ENCODE results near the gene ZDHHC14. TPM values are rescaled to one million over a fixed set of nuclear protein-coding genes. Genes with fewer than 3 reads are reported as not detected.
"Not testable (repeated sequence)": the region's sequence is repeated elsewhere in the genome, so short reads cannot be mapped to it uniquely, and the experiment has no call there.

Gene ZDHHC14
- total RNA-seq, 1 experiment from 2014 or later: 3.2 TPM

DNA sequence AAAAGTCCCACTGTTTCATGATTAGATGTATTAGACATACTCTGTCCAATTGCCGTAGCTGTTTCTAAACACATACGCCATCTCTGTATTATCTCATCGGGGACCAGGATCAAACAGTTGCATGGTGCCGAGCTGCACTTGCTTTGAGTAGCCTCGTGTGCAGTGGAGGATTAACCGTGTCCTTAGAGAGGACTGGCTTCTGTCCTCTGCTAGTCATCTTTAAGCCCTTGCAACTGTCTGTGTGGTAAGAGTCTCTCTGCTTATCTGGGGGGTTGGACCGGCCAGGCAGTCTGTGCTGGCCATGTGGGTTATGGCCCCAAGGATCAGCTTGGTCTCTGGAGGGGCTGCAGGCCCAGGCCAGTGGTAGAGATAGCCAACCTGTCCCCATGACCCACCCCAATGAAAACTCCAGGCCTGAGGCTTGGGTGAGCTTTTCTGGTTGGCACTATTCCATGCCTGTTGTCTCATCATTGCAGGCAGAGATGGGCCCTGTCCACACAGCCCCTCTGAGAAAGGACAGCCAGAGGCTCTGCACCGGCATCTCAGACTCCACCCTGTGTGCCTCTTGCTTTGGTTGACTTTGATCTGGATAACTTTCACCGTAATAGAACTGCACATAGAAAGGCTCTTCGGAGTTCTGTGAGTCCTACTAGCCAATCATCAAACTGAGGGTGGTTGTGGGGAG lies 304.7 kb downstream of the ZDHHC14 start:
- no peak for DNase-seq (ENCODE audit: low spot score)

DNA sequence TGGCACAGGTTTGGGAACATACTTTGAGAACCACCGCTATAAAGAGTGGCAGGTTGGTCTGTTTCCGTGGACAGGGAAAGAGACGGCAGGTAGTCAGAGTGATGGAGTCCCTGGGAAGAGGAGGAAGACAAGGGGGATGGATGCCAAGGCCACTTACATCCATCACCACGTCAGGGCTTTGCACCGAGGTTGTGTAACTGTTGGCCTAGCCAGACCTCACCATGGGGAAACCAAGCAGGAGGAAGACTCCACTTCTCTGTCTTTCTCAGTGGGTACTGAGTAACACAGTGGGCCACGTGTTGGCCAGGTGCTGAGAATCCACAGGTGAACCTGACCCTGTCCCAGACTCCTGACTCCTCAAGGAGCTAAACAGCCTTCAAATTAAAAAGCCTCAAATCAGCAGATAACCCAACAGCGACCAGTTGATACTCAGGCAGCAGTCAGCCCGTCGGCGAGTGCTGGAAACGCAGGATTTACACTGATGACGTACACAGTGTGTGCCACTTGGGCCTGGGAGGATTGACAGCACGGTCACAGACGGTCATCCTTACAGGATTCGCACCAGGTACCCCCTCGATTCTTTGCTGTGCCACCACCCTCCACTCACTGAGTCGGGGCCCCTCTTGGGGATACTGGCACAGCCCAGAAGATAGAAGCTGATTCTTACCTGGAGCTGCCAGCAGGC lies 307.4 kb downstream of the ZDHHC14 start:
- DNase-seq (ENCODE audit: low spot score): no peak

DNA sequence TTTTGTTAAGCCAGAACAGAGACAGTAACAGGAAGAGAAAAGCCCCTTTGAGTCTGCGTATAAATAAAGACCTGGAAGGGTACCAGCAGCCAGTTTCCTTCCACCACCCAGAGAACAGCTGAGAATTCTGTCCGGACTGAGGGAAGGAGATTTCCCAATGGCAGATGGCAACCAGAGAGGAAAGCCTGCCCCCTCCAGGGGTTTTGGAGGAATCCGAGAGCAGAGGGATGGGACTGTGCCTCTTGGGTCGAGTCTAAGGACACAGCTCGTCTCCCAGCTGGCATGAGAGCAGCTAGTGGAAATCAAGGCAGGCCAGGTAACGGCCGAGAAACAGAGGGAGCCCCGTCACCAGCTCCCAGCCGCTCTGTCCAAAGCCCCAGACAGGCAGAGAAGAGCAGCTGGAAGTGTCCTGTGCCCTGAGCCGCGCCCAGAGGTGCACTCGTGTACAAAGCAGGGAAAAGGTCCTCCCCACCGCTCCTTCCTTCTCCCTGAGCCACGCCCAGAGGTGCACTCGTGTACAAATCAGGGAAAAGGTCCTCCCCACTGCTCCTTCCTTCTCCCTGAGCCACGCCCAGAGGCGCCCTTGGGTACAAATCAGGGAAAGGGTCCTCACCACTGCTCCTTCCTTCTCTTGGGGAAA lies 308.1 kb downstream of the ZDHHC14 start:
- DNase-seq (ENCODE audit: low spot score): no peak

DNA sequence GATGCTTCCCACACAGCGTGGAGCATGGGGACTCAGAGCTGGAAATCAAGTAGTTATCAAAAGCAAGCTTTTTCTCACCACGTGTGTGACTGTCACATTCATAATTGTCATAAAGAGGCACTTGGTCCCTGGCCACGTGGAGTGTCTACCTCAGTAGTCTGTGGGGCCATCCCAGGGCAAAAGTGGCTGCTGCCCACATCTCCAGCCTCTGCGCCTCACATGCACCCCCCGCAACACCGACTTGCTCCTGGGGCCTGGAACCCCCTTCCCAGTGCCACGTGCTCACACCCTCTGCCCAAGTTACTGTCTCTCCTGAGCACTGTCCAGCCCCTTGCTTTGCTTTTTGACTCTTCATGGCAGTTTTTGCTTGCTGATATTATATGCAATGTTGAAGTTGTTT lies 308.9 kb downstream of the ZDHHC14 start:
- no peak for DNase-seq (ENCODE audit: low spot score)

DNA sequence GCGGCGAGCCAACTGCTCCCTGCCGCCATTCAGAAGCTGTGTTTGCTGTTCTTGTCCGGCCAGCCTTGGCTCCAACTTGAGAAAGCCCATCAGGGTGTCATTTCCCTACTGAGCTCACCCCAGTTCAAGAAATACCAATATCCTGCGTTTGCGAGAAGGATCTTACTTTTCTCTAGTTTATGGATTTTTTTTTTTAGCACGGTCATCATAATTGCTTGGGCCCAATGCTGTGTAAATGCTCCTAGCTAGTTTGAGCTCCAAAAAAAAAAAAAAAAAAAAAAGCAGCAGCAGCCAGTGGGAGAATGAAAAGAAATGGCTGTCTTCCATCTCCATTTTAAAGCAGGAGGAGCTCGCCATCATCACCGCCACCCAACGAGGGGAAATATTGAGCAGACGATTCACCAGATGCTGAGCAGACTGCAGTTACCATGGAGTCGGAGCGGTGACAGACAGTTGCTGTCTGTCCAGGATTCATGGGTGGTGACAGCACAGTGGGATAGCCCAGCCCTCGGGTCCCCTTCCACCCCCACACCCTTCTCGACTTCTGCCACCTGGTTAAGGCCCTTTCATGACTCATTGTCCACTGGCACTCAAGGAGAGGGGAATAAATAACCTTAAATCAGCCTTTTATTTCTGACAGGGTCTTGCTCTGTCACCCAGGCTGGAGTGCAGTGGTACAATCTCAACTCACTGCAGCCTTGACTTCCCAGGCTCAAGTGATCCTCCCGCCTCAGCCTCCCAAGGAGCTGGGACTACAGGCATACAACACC lies 309.6 kb downstream of the ZDHHC14 start:
- no peak for DNase-seq (ENCODE audit: low spot score)

DNA sequence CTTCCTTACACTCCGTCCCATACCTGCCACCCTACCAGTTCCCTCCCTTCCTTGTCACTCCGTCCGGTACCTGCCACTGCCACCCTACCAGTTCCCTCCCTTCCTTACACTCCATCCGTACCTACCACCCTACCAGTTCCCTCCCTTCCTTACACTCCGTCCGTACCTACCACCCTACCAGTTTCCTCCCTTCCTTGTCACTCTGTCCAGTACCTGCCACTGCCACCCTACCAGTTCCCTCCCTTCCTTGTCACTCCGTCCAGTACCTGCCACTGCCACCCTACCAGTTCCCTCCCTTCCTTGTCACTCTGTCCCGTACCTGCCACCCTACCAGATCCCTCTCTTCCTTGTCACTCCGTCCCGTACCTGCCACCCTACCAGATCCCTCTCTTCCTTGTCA lies 310.6 kb downstream of the ZDHHC14 start:
- DNase-seq (ENCODE audit: low spot score): not testable (repeated sequence)

DNA sequence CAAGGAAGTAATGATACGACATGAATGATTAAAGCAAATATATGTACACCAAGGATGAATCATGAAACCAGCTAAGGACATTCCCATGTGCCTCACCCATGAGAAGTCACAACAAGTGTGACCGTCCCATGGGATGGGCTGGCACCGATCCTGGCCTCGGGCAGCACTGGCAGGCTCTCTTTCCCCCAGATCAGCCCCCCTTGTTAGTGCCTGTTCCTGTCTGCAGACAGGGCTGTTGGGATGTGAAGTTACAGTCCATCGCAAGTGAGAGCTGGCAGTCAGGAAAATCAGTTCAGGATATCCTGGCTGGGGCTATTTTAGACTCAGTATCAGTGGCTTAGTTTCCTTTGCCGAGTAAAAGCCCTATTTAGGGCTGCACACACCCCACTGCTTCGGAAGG lies 312.9 kb downstream of the ZDHHC14 start:
- DNase-seq (ENCODE audit: low spot score): no peak

DNA sequence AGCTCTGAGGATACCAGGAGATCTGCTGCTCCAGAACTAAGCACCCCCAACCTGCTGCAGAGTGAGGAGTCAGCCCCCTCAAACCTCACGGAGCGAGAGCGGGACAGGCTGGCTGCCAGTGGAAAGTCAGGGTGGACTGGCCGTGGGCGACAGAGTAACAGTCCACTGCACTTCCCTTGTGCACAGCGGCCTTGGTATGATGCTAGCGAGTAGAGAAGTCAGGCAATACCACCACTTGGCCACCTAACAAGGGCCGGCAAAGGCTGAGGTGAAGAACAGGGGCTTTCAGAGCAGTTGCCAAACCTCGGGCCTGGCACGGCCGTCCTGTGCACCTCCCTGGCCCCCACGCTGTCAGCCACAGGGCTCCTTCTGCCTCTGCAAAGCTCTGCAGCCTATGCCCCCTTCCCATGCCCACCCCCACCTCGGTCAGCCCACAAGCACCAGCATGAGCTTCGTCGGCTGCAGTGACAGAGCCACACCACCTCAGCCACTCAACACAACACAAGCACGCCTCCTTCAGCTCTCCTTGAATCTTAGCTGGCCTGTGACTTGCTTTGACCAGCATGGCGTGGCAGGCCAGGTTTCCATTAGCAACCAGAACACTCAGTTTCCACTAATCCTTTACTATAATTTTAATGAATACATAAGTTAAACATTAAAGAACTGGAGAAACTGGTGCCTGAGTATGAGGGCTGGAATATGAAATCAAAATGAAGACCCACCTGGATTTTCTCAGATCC lies 314.5 kb downstream of the ZDHHC14 start:
- DNase-seq (ENCODE audit: low spot score): no peak

DNA sequence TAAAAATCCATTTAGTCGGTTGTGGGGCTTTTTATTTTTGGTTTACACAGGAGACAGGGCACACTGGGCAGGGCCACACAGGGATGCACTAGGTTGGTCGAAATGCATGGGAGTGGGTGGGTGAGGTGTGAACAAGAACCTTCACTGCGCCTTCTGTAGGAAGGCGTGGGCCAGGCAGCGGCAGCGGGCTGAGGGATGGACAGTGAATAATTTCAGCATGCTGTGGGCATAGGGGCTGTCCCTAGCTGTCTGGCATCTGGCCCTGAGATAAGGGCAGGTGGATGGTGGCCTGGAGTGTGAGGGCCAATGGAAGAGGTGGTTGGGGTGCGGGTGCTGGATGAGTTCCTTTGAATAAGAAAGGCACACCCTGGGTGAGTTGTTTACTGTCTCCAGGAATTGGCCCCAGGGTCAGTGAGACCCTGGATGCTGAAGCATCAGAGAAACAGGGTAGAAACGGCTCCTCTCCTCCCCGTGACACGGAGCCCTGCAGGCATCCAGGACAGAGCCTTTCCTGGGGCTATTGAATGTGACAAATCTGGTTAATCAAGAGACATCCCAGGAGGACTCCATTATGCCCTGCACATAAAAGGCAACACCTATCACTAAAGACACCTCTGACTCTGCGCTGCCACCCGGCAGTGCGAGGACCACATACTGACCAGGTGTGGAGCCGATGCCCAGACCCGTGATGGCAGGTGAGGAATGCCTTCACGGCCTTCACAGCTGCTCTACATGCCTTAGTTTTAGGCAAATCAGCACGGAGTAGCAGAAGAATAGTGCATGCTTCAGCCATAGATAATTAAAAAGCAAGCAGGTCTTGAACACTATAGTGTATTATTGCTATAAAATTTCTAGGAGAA lies 319.0 kb downstream of the ZDHHC14 start:
- DNase-seq (ENCODE audit: low spot score): no peak

DNA sequence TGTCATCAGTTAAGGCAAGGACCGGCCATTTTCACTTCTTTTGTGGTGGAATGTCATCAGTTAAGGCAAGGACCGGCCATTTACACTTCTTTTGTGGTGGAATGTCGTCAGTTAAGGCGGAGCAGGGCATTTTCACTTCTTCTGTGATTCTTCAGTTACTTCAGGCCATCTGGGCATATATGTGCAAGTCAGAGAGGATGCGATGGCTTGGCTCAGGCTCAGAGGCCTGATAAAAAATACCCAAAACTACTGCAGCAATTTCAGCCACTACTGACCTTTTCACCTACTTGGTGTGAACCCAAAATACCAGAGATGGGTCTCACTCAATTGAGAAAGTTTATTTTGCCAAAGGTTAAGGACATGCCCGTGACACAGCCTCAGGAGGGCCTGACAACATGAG lies 325.4 kb downstream of the ZDHHC14 start:
- not testable (repeated sequence) for DNase-seq (ENCODE audit: low spot score)

DNA sequence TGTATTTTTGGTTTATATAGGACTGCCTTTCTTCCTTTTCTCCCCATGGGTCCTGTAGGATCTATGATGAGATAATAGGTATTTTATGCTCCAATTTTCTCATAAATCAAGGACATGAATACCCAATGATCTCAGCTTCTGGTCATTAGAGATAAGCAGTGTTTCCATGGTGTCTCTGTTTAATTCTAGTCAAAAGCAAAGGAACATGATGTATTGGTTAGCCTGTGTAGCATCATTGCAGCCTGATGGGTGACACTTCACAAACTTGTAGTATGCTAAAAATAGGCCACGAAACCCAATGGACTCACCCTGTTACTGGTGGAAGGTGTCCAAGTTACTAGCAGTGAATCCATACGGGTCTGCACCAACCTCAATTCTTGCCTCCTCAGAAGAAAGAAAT lies 325.9 kb downstream of the ZDHHC14 start:
- DNase-seq (ENCODE audit: low spot score): no peak

DNA sequence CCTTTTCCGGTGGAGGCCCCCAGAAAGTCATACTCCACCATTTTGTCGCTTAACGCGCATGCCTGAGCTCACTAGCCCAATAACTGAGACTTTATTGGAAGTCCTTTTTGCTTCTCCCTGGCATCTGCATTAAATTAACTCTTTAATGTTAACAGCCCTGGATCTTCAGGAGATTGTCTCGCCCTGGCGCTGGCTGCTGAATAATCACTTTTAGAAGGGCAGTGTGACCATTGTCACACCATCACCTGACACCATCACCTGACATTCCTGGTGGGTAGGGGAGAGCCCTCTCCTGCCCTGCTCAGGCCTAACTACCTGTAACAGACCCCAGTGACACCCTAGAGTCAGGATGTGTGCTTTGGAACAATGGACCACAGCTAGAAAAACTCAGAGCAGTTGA lies 326.6 kb downstream of the ZDHHC14 start:
- DNase-seq (ENCODE audit: low spot score): no peak

DNA sequence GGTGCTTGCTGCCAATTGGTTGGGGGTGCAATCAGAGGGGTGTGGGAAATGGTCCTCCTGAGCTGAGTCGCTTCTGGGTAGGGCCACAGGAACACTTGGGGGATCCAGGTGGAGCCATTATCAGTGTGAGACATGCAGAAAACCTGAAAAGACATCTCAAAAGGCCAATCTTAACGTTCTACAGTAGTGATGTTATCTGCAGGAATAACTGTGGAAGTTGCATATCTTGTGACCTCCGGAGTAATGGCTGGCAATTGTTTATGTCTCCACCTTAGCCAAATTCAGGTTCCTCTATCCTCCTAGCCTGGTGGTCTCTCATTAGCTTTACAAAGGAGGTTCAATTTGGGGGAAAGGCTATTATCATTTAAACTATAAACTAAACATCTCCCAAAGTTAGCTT lies 327.2 kb downstream of the ZDHHC14 start:
- no peak for DNase-seq (ENCODE audit: low spot score)

DNA sequence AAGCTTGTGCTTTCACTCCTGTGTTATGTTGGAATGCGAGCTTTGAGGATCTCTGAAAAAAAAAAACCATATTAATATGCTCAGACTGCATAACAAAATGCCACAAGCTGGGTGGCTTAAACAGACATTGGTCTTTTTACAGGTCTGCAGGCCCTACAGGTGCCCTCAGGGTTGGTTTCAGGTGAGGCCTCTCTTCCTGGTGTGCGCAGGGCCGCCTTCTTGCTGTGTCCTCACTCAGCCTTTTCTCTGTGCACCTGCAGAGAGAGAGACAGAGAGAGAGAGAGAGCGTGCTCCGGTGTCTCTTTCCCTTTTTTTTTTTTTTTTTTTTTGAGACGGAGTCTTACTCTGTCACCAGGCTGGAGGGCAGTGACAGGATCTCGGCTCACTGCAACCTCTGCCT lies 327.9 kb downstream of the ZDHHC14 start:
- no peak for DNase-seq (ENCODE audit: low spot score)

DNA sequence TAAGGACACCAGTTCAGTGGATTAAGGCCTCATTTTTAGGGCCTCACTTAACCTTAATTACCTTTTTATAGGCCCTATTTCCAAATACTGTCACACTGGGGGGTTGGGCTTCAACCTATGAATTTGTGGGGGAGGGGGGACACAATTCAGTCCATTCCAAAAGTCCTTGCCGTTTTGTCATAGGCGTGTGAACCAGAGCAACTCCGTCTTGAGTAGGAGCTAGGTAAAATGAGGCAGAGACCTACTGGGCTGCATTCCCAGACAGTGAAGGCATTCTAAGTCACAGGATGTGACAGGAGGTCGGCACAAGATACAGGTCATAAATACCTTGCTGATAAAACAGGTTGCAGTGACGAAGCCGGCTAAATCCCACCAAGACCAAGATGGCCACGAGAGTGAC lies 328.6 kb downstream of the ZDHHC14 start:
- DNase-seq (ENCODE audit: low spot score): no peak

DNA sequence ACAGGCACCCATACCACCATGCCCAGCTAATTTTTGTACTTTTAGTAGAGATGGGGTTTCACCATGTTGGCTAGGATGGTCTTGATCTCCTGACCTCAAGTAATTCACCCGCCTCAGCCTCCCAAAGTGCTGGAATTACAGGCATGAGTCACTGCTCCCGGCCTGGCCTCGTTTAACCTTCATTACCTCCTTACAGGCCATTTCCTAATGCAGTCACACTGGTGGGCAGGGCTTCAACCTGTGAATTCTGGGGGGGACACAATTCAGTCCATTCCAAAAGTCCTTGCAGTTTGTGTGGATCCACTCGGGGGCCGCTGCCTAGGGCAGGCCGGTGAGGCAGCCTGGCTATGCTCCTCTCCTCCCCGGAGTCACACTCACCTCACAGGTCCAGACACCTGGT lies 329.6 kb downstream of the ZDHHC14 start:
- DNase-seq (ENCODE audit: low spot score): no peak

DNA sequence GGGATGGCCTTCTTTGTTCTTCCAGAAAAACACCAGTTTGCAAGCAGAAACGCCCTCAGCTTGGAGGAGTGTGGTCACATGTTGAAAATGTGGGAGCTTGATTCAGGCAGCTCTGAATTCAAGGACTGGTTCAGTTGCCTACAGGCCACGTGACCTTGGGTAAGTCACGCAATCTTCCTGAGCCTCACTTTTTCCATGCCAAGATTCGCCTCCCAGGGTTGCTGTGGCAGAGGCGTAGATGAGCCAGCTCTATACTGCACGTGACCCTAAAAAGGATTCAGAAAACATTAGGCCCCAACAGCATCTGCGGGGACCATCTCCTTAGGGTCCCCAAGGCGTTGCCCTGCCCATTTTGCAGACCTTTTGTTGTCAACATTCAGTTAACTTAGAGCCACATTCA lies 330.1 kb downstream of the ZDHHC14 start:
- no peak for DNase-seq (ENCODE audit: low spot score)

DNA sequence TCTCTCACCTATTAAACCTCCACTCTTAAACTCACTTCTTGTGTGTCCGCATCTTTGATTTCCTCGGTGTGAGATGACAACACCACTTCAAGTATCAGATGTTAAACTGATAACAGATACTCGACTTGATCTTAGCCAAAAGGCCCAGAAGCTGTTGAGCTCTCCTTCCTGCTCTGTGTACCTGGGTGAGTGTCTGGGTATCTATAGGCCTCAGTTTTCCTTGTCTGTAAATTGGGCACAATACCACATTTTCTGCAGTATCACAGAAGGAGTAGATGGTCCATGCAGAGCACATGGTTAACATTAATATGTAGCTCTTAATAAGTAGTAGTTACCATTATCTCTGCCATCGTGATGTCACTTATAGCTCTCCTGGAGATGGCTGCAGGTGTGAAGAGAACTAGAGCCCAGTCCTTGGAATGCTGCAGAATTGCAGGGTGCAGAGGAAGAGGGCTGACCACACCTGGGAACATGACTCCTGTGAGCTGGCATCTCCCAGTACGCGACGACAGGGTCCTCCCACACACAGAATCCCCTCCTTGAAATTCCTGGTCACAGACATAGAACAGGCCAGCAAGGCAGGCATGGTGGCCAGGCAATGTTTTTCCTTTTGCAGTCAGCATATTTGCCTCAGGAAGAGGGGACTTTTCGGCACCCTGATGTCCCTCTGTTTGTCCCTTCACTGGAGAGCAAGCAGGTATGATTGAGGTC lies 331.8 kb downstream of the ZDHHC14 start:
- DNase-seq (ENCODE audit: low spot score): no peak

DNA sequence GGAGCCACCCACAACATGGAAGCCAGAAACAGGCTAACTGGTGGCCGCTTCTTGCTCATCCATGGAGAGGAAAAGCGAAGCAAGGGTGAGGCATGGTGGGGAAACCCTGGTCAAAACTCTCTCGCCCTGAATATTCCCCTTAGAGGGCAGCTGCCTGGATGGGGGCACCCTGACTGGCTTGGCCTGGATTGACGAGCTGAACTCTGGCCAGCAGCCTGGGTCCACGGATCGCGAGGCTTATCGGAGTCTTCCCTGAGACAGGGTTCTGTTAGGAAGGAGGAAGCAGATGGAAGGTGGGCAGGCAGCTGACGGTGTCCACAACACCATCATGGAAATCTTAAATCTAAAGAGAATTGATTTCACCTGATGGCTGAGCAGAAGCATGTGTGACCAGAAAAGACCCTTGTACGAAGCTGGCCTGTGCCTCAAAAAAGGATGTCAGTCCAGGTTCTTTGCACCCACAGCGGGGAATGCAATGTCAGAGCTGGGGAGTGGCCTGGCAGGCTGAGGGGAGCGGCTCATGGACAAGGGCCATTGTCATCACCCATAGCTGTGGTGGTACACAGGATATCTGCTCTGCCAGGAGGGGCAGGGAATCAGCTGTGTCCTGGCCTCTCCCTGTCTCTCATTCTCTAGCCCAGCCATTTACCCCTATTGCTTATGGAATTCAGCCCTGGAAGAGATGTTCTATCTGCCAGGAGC lies 332.6 kb downstream of the ZDHHC14 start:
- DNase-seq (ENCODE audit: low spot score): no peak

DNA sequence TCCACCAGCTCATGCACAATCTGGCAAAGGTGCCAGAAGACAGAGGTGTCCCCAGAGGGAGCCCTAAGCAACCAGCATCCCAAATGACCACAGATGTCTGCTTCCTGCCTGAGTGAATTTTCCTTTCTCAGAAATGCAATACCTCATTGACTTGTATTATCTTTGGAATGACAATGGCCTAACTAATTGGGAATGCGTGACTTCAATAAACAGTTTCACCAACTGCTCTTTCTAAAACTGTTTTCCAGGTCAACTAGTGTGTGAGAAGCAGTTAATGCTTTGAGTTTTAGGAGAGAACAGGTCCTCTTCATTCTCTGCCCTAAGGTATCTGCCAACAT lies 333.1 kb downstream of the ZDHHC14 start:
- peak; percentile 39 for DNase-seq (ENCODE audit: low spot score)
